K562 (cell line): Measurements from ENCODE around the gene NOC4L. TPM values are rescaled to one million over a fixed set of nuclear protein-coding genes. Genes with fewer than 3 reads are reported as not detected.

ENCODE experiments used
- ATAC-seq: fragments of 200-7000 bp; cut with Tn5 transposase; 3 replicates; pipeline ENCODE4 v1.9.1; 2020; ENCODE audit warnings: moderate library complexity
- BruUV-seq: library from RNA; stranded (reverse); fragments of 400-500 nt; replicated peaks from 2 replicates; lab custom pipeline; 2021; lab: Mats Ljungman, UMichigan
- CTCF ChIA-PET: fragments of 300-600 bp; formaldehyde crosslinking; extraction: SDS; loops from one replicate; lab custom pipeline; 2021; ENCODE audit warnings: low intra/inter-chr PET ratio; lab: Yijun Ruan, JAX
- POLR2A ChIA-PET: fragments of 300-600, 350-650 bp; sonication (Branson Sonifier 250); formaldehyde crosslinking; extraction: SDS; loops from one replicate; lab custom pipeline; 2021; ENCODE audit warnings: antibody characterized with exemption, inconsistent platforms; lab: Yijun Ruan, JAX
- DNase-seq, 4 experiments: peaks; one replicate each; pipeline versions ENCODE4 v3.0.0 to v3.0.0-alpha.2; 2011 to 2018; ENCODE audit warnings: low spot score in 3 of 4, mixed read lengths in 3 of 4; ENCODE audit errors: extremely low read depth in 1 of 4
- FAIRE-seq: peaks from 2 replicates; lab custom pipeline; 2011; peaks lifted over from hg19 to GRCh38; lab: Jason Lieb, UNC
- H2AFZ ChIP-seq: 2 replicates; pipeline ENCODE4 v1.6.0; 2011; ENCODE audit warnings: low read depth, low read length, control low read depth, inconsistent platforms
- H3K27ac ChIP-seq: fragments of 200-600 bp; 3 replicates; pipeline ENCODE4 v1.8.0; 2011; ENCODE audit warnings: low read depth, mild to moderate bottlenecking, control low read depth, inconsistent platforms, low read length, moderate library complexity, mixed read lengths; ENCODE audit errors: extremely low read depth
- H3K27me3 ChIP-seq, 2 experiments: fragments of 300-600 bp in 1 of 2; 2 replicates in 1 of 2; 3 replicates in 1 of 2; pipeline versions ENCODE4 v1.6.0 to v1.8.0; 2011; ENCODE audit warnings: inconsistent platforms in 2 of 2, low read length in 2 of 2, mild to moderate bottlenecking in 1 of 2, mixed read lengths in 1 of 2, moderate library complexity in 1 of 2; ENCODE audit not compliant: control insufficient read depth in 2 of 2, insufficient read depth in 2 of 2
- H3K36me3 ChIP-seq: fragments of 300-600 bp; 3 replicates; pipeline ENCODE4 v1.8.0; 2011; ENCODE audit warnings: mild to moderate bottlenecking, low read length, inconsistent platforms; ENCODE audit not compliant: control insufficient read depth, insufficient read depth
- H3K4me1 ChIP-seq, 2 experiments: fragments of 200-600 bp in 1 of 2; replicated peaks in 1 of 2; 2 replicates in 1 of 2; 3 replicates in 1 of 2; pipeline versions ENCODE4 v1.5.1 to v1.8.0; 2011; ENCODE audit warnings: inconsistent platforms in 2 of 2, low read length in 2 of 2, mild to moderate bottlenecking in 1 of 2, mixed read lengths in 1 of 2, moderate library complexity in 1 of 2; ENCODE audit not compliant: control insufficient read depth in 2 of 2, insufficient read depth in 2 of 2
- H3K4me2 ChIP-seq: 2 replicates; pipeline ENCODE4 v1.6.1; 2011; ENCODE audit warnings: low read length, control low read depth, inconsistent platforms, mixed read lengths; ENCODE audit not compliant: insufficient read depth
- H3K4me3 ChIP-seq: fragments of 200-600 bp; sonication (generic), shearing (Covaris generic); 2 replicates; pipeline ENCODE4 v1.5.1; 2016; ENCODE audit warnings: control low read depth, inconsistent platforms
- H3K79me2 ChIP-seq: fragments of 200-600 bp; 3 replicates; pipeline ENCODE4 v1.8.0; 2011; ENCODE audit warnings: low read length, inconsistent platforms; ENCODE audit not compliant: control insufficient read depth, insufficient read depth
- H3K9ac ChIP-seq, 2 experiments: 2 replicates each; pipeline versions ENCODE4 v1.6.0 to v1.6.1; 2011; ENCODE audit warnings: low read depth in 2 of 2, low read length in 2 of 2, control low read depth in 1 of 2, inconsistent platforms in 1 of 2, mild to moderate bottlenecking in 1 of 2, mixed read lengths in 1 of 2; ENCODE audit not compliant: insufficient read depth in 1 of 2
- H3K9me1 ChIP-seq: one replicate; pipeline ENCODE4 v1.6.0; 2011; ENCODE audit warnings: inconsistent platforms, mild to moderate bottlenecking, low read length, moderate library complexity; ENCODE audit not compliant: control insufficient read depth, insufficient read depth
- H3K9me3 ChIP-seq: replicated peaks from 2 replicates; pipeline ENCODE4 v1.5.1; 2011; ENCODE audit warnings: low read depth, low read length, inconsistent platforms; ENCODE audit not compliant: control insufficient read depth, insufficient read depth
- H4K20me1 ChIP-seq: replicated peaks from 2 replicates; pipeline ENCODE4 v1.6.1; 2011; ENCODE audit warnings: low read length, inconsistent platforms, mixed read lengths; ENCODE audit not compliant: control insufficient read depth, insufficient read depth
- BRD9 ChIP-seq: fragments of 450-650 bp; IDR thresholded peaks from 2 replicates; pipeline ENCODE4 v1.6.1; 2018; ENCODE audit warnings: low read depth; ENCODE audit not compliant: partially characterized antibody
- GATAD2B ChIP-seq: fragments of 450-650 bp; IDR thresholded peaks from 2 replicates; pipeline ENCODE4 v1.6.1; 2017; ENCODE audit warnings: mild to moderate bottlenecking, borderline replicate concordance
- POLR2AphosphoS2 ChIP-seq: IDR thresholded peaks from 2 replicates; pipeline ENCODE4 v1.6.1; 2012; ENCODE audit warnings: low read length, improper control_type of control experiment
- RB1 ChIP-seq: fragments of 450-650 bp; IDR thresholded peaks from 2 replicates; pipeline ENCODE4 v1.6.1; 2017; ENCODE audit warnings: low read depth, mild to moderate bottlenecking
- SMAD1 ChIP-seq: fragments of 150-350 bp; IDR thresholded peaks from 2 replicates; pipeline ENCODE4 v1.6.1; 2014; ENCODE audit warnings: low read length, low read depth; ENCODE audit not compliant: partially characterized antibody
- SMAD3 ChIP-seq: fragments of 450-650 bp; formaldehyde crosslinking; conservative IDR thresholded peaks from 2 replicates; pipeline ENCODE4 v1.4.0; 2020; ENCODE audit warnings: mild to moderate bottlenecking
- TCFL5 ChIP-seq: fragments of 250-450 bp; sonication (Bioruptor Pico); conservative IDR thresholded peaks from 2 replicates; pipeline ENCODE4 v1.6.1; 2021; ENCODE audit warnings: mild to moderate bottlenecking, moderate library complexity, matching md5 sums
- ZBTB49 ChIP-seq: sonication (generic); formaldehyde crosslinking; IDR thresholded peaks from 2 replicates; pipeline ENCODE4 v1.8.0; 2022; ENCODE audit warnings: missing genetic modification reagents, mild to moderate bottlenecking, borderline replicate concordance
- ZNF41 ChIP-seq: fragments of 250-450 bp; sonication (Bioruptor Pico); conservative IDR thresholded peaks from 2 replicates; pipeline ENCODE4 v1.4.0; 2020; ENCODE audit warnings: mild to moderate bottlenecking
- ZNF431 ChIP-seq: sonication (generic); formaldehyde crosslinking; IDR thresholded peaks from 2 replicates; pipeline ENCODE4 v1.8.0; 2022; ENCODE audit warnings: mild to moderate bottlenecking, missing genetic modification reagents
- WGBS: fragments of 100-300 bp; shearing (Covaris generic); methylation state at CpG from one replicate; pipeline ENCODE4 v1.1.6; 2016; ENCODE audit warnings: low coverage, mixed read lengths; ENCODE audit not compliant: insufficient coverage; ENCODE audit errors: missing lambda C conversion rate; 5-methylcytosine and 5-hydroxymethylcytosine counted together
- in situ Hi-C: fragments of 300-500 bp; cut with MboI; formaldehyde crosslinking; loops from 4 replicates; pipeline ENCODE4 v1.15.0; 2018; ENCODE audit warnings: inconsistent platforms, mixed read lengths
- intact Hi-C: fragments of 100-400 bp; cut with micrococcal nuclease; formaldehyde crosslinking; loops from 2 replicates; pipeline ENCODE4 v1.14.2; 2022
- polyA plus RNA-seq, 8 experiments: library from polyadenylated mRNA; depleted of rRNA in 4 of 8; stranded (reverse) in 5 of 8; unstranded in 3 of 8; fragments of >200 nt; fragmentation: Nextera tagmentation in 2 of 8; fragmentation: Illumina TruSeq in 1 of 8; extraction: Ambion mirVana in 2 of 8; extraction: Trizol in 1 of 8; gene quantifications; 2 replicates each; pipeline versions ENCODE4 v1.2.1 to v1.2.3, GENCODE V29; 2011 to 2014; ENCODE audit warnings: inconsistent platforms in 1 of 8, missing spikeins in 1 of 8
- total RNA-seq, 7 experiments: library from RNA; depleted of rRNA in 6 of 7; stranded (reverse); fragments of >200 nt in 6 of 7; fragmentation: Illumina TruSeq in 2 of 7; extraction: Trizol in 2 of 7; gene quantifications; 2 replicates each; pipeline versions ENCODE4 v1.2.1 to v1.2.3, GENCODE V29; 2011 to 2021; ENCODE audit warnings: low replicate concordance in 1 of 7
- TF ChIP-seq, protein P1 (sequence below): fragments of 250-450 bp; sonication (Bioruptor Pico); IDR thresholded peaks from 2 replicates; pipeline ENCODE4 v1.8.0; 2021; ENCODE audit warnings: mild to moderate bottlenecking, moderate library complexity

Gene NOC4L
- total and polyA plus RNA-seq, 9 of the 15 experiments (the other 6 are each of a cell fraction or from before 2014, with no cell fraction given), result 1.3 to 77.0 (median 20.0) TPM

- H3K79me2 ChIP-seq, result no peaks in the 10 kb centered on the region
- H3K9me3 ChIP-seq, result peaks cover 2% of the 10 kb centered on the region
- H4K20me1 ChIP-seq, result no peaks in the 10 kb centered on the region
- 94% methylated on average over 14 of the region's 19 CpGs for WGBS
- in situ Hi-C loops (no loop called here), intact Hi-C loops (no loop called here)
- DNase-seq, result no peak
- no peak overlapping the region for H3K9ac ChIP-seq
- H3K4me2 ChIP-seq, result no peak overlapping the region
- no peaks in the 10 kb centered on the region for H3K27me3 ChIP-seq
- TF ChIP-seq ZNF431 (CRISPR knock-in tag) (no peak), ZNF41 (CRISPR knock-in tag) (no peak)
- TF ChIP-seq, all 486 proteins: peak for 0
- ChIA-PET POLR2A (no interaction called here), CTCF (no interaction called here)
- Histone ChIP-seq H3K4me3 (no peak overlapping the region), H3K36me3 (peaks cover 90% of the 10 kb centered on the region), H3K9me1 (no peaks in the 10 kb centered on the region), H3K4me1 (no peaks in the 10 kb centered on the region), H2AFZ (no peak overlapping the region), H3K27ac (no peak overlapping the region)
- FAIRE-seq (no peak), ATAC-seq (no peak)
- BruUV-seq, result no TSS peak
These were observed 19.4 kb upstream of the NOC4L start for GRCh38 chr12:132124766-132125425.

- no peaks in the 10 kb centered on the region for H3K9me1 ChIP-seq
- H3K4me3 ChIP-seq, result no peak overlapping the region
- no peaks in the 10 kb centered on the region for H3K4me1 ChIP-seq
- H3K79me2 ChIP-seq, result no peaks in the 10 kb centered on the region
- FAIRE-seq (no peak), ATAC-seq (no peak), DNase-seq (no peak)
- no peaks in the 10 kb centered on the region for H4K20me1 ChIP-seq
- no peak overlapping the region for H3K4me2 ChIP-seq
- ChIA-PET CTCF (no interaction called here), POLR2A (no interaction called here)
- BruUV-seq, result no TSS peak
- no peak overlapping the region for H3K9ac ChIP-seq
- intact Hi-C loops, result no loop called here
- in situ Hi-C loops, result no loop called here
- H3K36me3 ChIP-seq, result peaks cover 82% of the 10 kb centered on the region
- no peak overlapping the region for H3K27ac ChIP-seq
- 97% methylated on average over 12 of the region's 12 CpGs for WGBS
- H2AFZ ChIP-seq, result no peak overlapping the region
- H3K27me3 ChIP-seq, result no peaks in the 10 kb centered on the region
- H3K9me3 ChIP-seq, result peaks cover 2% of the 10 kb centered on the region
- no peak for TF ChIP-seq BRD9
- TF ChIP-seq ZBTB49, result no peak
- no peak for TF ChIP-seq GATAD2B
- no peak for TF ChIP-seq TCFL5 (CRISPR knock-in tag)
- no peak for TF ChIP-seq SMAD1
- TF ChIP-seq, protein P1, sequence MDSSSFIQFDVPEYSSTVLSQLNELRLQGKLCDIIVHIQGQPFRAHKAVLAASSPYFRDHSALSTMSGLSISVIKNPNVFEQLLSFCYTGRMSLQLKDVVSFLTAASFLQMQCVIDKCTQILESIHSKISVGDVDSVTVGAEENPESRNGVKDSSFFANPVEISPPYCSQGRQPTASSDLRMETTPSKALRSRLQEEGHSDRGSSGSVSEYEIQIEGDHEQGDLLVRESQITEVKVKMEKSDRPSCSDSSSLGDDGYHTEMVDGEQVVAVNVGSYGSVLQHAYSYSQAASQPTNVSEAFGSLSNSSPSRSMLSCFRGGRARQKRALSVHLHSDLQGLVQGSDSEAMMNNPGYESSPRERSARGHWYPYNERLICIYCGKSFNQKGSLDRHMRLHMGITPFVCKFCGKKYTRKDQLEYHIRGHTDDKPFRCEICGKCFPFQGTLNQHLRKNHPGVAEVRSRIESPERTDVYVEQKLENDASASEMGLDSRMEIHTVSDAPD (CRISPR knock-in tag), result no peak
- no peak for TF ChIP-seq POLR2AphosphoS2
- no peak for TF ChIP-seq RB1
- no peak for TF ChIP-seq SMAD3 (CRISPR knock-in tag)
These were observed 18.5 kb upstream of the NOC4L start for GRCh38 chr12:132125736-132126135.
